ENCODE measurements around the gene PTMS. TPM values are rescaled to one million over a fixed set of nuclear protein-coding genes. Genes with fewer than 3 reads are reported as not detected.

The PTMS gene
- total RNA-seq, 2 experiments from 2014 or later, result 7.8 to 9.8 TPM

DNA sequence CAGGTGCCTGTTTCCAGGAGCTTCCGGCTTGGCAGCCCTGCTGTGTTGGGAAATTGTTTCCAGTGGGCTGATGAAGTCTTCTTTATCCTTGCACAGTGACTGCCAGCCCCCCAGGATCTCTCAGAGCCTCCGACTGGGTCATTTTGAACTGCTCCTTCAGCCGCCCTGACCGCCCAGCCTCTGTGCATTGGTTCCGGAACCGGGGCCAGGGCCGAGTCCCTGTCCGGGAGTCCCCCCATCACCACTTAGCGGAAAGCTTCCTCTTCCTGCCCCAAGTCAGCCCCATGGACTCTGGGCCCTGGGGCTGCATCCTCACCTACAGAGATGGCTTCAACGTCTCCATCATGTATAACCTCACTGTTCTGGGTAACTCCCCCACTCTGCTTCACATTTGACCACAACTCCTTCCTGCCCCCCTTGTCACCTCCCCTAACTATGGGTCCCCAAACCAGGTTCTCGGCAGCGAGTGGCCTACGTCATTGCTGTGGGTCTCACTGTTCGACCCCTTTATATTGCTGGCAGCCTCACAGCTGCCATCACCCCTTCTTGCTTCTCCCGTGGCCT is 8.4 kb downstream of the PTMS start:
- BruUV-seq (replicated peaks), result no TSS peak
- intact Hi-C loops (cut with micrococcal nuclease; ENCODE audit: unreplicated experiment), result no loop called here
- no peak for TF ChIP-seq EZH2phosphoT487 (IDR thresholded peaks at IDR 0.05; ENCODE audit: borderline replicate concordance, low read depth, low read length)
- TF ChIP-seq, protein P1, sequence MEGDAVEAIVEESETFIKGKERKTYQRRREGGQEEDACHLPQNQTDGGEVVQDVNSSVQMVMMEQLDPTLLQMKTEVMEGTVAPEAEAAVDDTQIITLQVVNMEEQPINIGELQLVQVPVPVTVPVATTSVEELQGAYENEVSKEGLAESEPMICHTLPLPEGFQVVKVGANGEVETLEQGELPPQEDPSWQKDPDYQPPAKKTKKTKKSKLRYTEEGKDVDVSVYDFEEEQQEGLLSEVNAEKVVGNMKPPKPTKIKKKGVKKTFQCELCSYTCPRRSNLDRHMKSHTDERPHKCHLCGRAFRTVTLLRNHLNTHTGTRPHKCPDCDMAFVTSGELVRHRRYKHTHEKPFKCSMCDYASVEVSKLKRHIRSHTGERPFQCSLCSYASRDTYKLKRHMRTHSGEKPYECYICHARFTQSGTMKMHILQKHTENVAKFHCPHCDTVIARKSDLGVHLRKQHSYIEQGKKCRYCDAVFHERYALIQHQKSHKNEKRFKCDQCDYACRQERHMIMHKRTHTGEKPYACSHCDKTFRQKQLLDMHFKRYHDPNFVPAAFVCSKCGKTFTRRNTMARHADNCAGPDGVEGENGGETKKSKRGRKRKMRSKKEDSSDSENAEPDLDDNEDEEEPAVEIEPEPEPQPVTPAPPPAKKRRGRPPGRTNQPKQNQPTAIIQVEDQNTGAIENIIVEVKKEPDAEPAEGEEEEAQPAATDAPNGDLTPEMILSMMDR (conservative IDR thresholded peaks at IDR 0.05; ENCODE audit: low read length), result no peak
- no peaks in the 10 kb centered on the region for H3K79me2 ChIP-seq (ENCODE audit: insufficient read depth, low read depth, low read length)
- CTCF ChIA-PET (ENCODE audit: unreplicated experiment), result no interaction called here
- no peaks in the 10 kb centered on the region for H4K20me1 ChIP-seq (ENCODE audit: insufficient read depth, low read length)
- POLR2A ChIA-PET, result no interaction called here
- DNase-seq (ENCODE audit: low spot score), result no peak
- H3K9me2 ChIP-seq (ENCODE audit: insufficient read depth, low read length), result no peaks in the 10 kb centered on the region
- H3K4me3 ChIP-seq (ENCODE audit: low read depth, low read length, poor library complexity, severe bottlenecking), result no peak overlapping the region
- no peak overlapping the region for H3K27ac ChIP-seq (ENCODE audit: low read depth, low read length, poor library complexity, severe bottlenecking)
- H3K4me2 ChIP-seq (ENCODE audit: low read length), result no peak overlapping the region
- H3K4me1 ChIP-seq (ENCODE audit: insufficient read depth, low read length, poor library complexity, severe bottlenecking), result peaks cover 34% of the 10 kb centered on the region
- H3K36me3 ChIP-seq (ENCODE audit: insufficient read depth, low read length), result no peaks in the 10 kb centered on the region
- no peaks in the 10 kb centered on the region for H3K9me3 ChIP-seq (ENCODE audit: low read length)
- no peak overlapping the region for H2AFZ ChIP-seq (ENCODE audit: low read length)

- no peak overlapping the region for H3K4me3 ChIP-seq (ENCODE audit: low read depth, low read length, poor library complexity, severe bottlenecking)
- no TSS peak for BruUV-seq (replicated peaks)
Observed at GRCh38 chr12:6775185-6776174, 9.3 kb downstream of the PTMS start.

More at GRCh38 chr12:6775185-6776174, 9.3 kb downstream of the PTMS start:
- ChIA-PET POLR2A (no interaction called here), CTCF (ENCODE audit: unreplicated experiment) (no interaction called here)
- no peaks in the 10 kb centered on the region for H3K36me3 ChIP-seq (ENCODE audit: insufficient read depth, low read length)
- no peak overlapping the region for H3K4me2 ChIP-seq (ENCODE audit: low read length)
- no peak for TF ChIP-seq EZH2phosphoT487 (IDR thresholded peaks at IDR 0.05; ENCODE audit: borderline replicate concordance, low read depth, low read length)
- TF ChIP-seq, protein P1 (conservative IDR thresholded peaks at IDR 0.05; ENCODE audit: low read length), result no peak
- peaks cover 42% of the 10 kb centered on the region for H3K4me1 ChIP-seq (ENCODE audit: insufficient read depth, low read length, poor library complexity, severe bottlenecking)
- intact Hi-C loops (cut with micrococcal nuclease; ENCODE audit: unreplicated experiment), result no loop called here
- H2AFZ ChIP-seq (ENCODE audit: low read length), result no peak overlapping the region
- H3K9me3 ChIP-seq (ENCODE audit: low read length), result no peaks in the 10 kb centered on the region
- no peaks in the 10 kb centered on the region for H3K9me2 ChIP-seq (ENCODE audit: insufficient read depth, low read length)
- DNase-seq (ENCODE audit: low spot score), result no peak
- no peak overlapping the region for H3K27ac ChIP-seq (ENCODE audit: low read depth, low read length, poor library complexity, severe bottlenecking)
- H3K79me2 ChIP-seq (ENCODE audit: insufficient read depth, low read depth, low read length), result no peaks in the 10 kb centered on the region
- H4K20me1 ChIP-seq (ENCODE audit: insufficient read depth, low read length), result no peaks in the 10 kb centered on the region
